ENCODE measurements around the gene ZNF777. TPM values are rescaled to one million over a fixed set of nuclear protein-coding genes. Genes with fewer than 3 reads are reported as not detected.
A peak's percentile ranks its signal among the peaks of the same experiment; 100 is the strongest.

Gene ZNF777
- total and polyA plus RNA-seq, 2 experiments from 2014 or later: 2.8 to 7.9 TPM

GRCh38 chr7:149450821-149451220 is 10.0 kb downstream of the ZNF777 start (continued):
- TF ChIP-seq CTCF (conservative IDR thresholded peaks at IDR 0.05; ENCODE audit: low read depth in 2 of 2): peak in 1 of 2 experiments; percentile 37; a peak in 2 of 4 replicates

GRCh38 chr7:149449897-149450296 is 11.0 kb downstream of the ZNF777 start:
- no peak overlapping the region for H3K4me3 ChIP-seq
- H3F3A ChIP-seq (replicated peaks; ENCODE audit: low read depth): no peaks in the 10 kb centered on the region
- Mint-ChIP-seq H3K27ac (no peak overlapping the region), H3K9me3 (no peaks in the 10 kb centered on the region), H3K4me1 (no peaks in the 10 kb centered on the region), H3K4me3 (no peak overlapping the region), H3K27me3 (ENCODE audit: insufficient read depth, low read depth, poor library complexity) (no peaks in the 10 kb centered on the region), H3K36me3 (ENCODE audit: low read depth) (peaks cover 51% of the 10 kb centered on the region)
- H3K4me2 ChIP-seq: no peak overlapping the region
- TF ChIP-seq NANOG (IDR thresholded peaks at IDR 0.05; ENCODE audit: borderline replicate concordance) (no peak), REST (IDR thresholded peaks at IDR 0.05; ENCODE audit: unreplicated experiment) (no peak), POLR2AphosphoS5 (IDR thresholded peaks at IDR 0.05; ENCODE audit: low read depth) (no peak), ZNF331 (CRISPR knock-in tag; IDR thresholded peaks at IDR 0.05; ENCODE audit: low read depth) (no peak), EZH2phosphoT487 (IDR thresholded peaks at IDR 0.05; ENCODE audit: unreplicated experiment) (no peak)
- no peak for DNase-seq (ENCODE audit: low spot score)
- no peaks in the 10 kb centered on the region for H3K79me2 ChIP-seq (replicated peaks; ENCODE audit: insufficient read depth)
- no peak overlapping the region for H3K27ac ChIP-seq (ENCODE audit: low read depth)
- H4K20me1 ChIP-seq (replicated peaks; ENCODE audit: insufficient read depth): peaks cover 7% of the 10 kb centered on the region; the same call in 1 of the 2 replicates
- H3K9me2 ChIP-seq (ENCODE audit: insufficient read depth): no peaks in the 10 kb centered on the region
- H3K4me1 ChIP-seq (ENCODE audit: insufficient read depth): no peaks in the 10 kb centered on the region
- H3K36me3 ChIP-seq (ENCODE audit: insufficient read depth): no peaks in the 10 kb centered on the region
- no peak overlapping the region for H2AFZ ChIP-seq
- H3K27me3 ChIP-seq (ENCODE audit: insufficient read depth): no peaks in the 10 kb centered on the region
- no peak for ATAC-seq

GRCh38 chr7:149448961-149449360 is 11.9 kb downstream of the ZNF777 start:
- no peaks in the 10 kb centered on the region for H3F3A ChIP-seq (replicated peaks; ENCODE audit: low read depth)
- H2AFZ ChIP-seq: no peak overlapping the region
- H3K4me3 ChIP-seq: no peak overlapping the region
- H3K27me3 Mint-ChIP-seq (ENCODE audit: insufficient read depth, low read depth, poor library complexity): no peaks in the 10 kb centered on the region
- H3K9me3 Mint-ChIP-seq: no peaks in the 10 kb centered on the region
- H3K36me3 ChIP-seq (ENCODE audit: insufficient read depth): no peaks in the 10 kb centered on the region
- peaks cover 42% of the 10 kb centered on the region for H3K36me3 Mint-ChIP-seq (ENCODE audit: low read depth)
- H3K27me3 ChIP-seq (ENCODE audit: insufficient read depth): no peaks in the 10 kb centered on the region
- no peaks in the 10 kb centered on the region for H3K4me1 ChIP-seq (ENCODE audit: insufficient read depth)
- no peaks in the 10 kb centered on the region for H3K4me1 Mint-ChIP-seq
- no peaks in the 10 kb centered on the region for H3K9me2 ChIP-seq (ENCODE audit: insufficient read depth)
- no peak overlapping the region for H3K27ac ChIP-seq (ENCODE audit: low read depth)
- no peak overlapping the region for H3K4me3 Mint-ChIP-seq
- ATAC-seq (no peak), DNase-seq (ENCODE audit: low spot score) (no peak)
- H3K79me2 ChIP-seq (replicated peaks; ENCODE audit: insufficient read depth): no peaks in the 10 kb centered on the region
- H3K4me2 ChIP-seq: no peak overlapping the region
- no peak overlapping the region for H3K27ac Mint-ChIP-seq
- H4K20me1 ChIP-seq (replicated peaks; ENCODE audit: insufficient read depth): peaks cover 5% of the 10 kb centered on the region; the same call in 1 of the 2 replicates
- TF ChIP-seq EZH2 (IDR thresholded peaks at IDR 0.05; ENCODE audit: low read depth, unreplicated experiment) (no peak), STAT1 (IDR thresholded peaks at IDR 0.05; ENCODE audit: unreplicated experiment) (no peak), JUNB (IDR thresholded peaks at IDR 0.05; ENCODE audit: unreplicated experiment) (no peak), ETS1 (IDR thresholded peaks at IDR 0.05) (no peak), REST (IDR thresholded peaks at IDR 0.05; ENCODE audit: unreplicated experiment) (no peak), CTCF (conservative IDR thresholded peaks at IDR 0.05; ENCODE audit: low read depth in 2 of 2) (no peak), EZH2phosphoT487 (IDR thresholded peaks at IDR 0.05; ENCODE audit: unreplicated experiment) (no peak)

All from GM23338 (cell line).